Measurements from ENCODE around the gene DLG2.

Gene DLG2

DNA sequence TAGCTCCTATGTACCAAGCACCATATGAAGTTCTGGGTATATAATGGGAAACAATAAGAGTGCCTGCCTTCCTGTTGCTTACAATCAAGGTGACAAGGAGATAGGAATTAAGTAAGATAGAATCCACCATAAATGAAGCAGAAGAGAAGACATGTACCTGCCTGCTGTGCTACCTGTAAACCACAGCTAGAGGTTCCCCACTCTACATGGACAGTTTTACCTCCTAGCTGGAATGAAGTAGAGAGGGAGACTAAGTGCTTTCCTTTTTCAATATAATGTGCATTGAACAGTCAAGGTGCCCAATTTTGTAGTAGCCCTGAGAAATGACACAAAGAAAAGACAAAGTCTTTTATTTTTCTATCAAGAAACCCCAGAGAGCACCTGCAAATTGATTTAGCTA lies 984.6 kb downstream of the DLG2 start:
- H3K4me3 ChIP-seq (replicated peaks; ENCODE audit: low read depth, low read length) = no peak overlapping the region
- TF ChIP-seq, protein P1, sequence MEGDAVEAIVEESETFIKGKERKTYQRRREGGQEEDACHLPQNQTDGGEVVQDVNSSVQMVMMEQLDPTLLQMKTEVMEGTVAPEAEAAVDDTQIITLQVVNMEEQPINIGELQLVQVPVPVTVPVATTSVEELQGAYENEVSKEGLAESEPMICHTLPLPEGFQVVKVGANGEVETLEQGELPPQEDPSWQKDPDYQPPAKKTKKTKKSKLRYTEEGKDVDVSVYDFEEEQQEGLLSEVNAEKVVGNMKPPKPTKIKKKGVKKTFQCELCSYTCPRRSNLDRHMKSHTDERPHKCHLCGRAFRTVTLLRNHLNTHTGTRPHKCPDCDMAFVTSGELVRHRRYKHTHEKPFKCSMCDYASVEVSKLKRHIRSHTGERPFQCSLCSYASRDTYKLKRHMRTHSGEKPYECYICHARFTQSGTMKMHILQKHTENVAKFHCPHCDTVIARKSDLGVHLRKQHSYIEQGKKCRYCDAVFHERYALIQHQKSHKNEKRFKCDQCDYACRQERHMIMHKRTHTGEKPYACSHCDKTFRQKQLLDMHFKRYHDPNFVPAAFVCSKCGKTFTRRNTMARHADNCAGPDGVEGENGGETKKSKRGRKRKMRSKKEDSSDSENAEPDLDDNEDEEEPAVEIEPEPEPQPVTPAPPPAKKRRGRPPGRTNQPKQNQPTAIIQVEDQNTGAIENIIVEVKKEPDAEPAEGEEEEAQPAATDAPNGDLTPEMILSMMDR (IDR thresholded peaks at IDR 0.05; ENCODE audit: low read length, missing control alignments) = no peak
- DNase-seq (ENCODE audit: low read depth) = no peak

DNA sequence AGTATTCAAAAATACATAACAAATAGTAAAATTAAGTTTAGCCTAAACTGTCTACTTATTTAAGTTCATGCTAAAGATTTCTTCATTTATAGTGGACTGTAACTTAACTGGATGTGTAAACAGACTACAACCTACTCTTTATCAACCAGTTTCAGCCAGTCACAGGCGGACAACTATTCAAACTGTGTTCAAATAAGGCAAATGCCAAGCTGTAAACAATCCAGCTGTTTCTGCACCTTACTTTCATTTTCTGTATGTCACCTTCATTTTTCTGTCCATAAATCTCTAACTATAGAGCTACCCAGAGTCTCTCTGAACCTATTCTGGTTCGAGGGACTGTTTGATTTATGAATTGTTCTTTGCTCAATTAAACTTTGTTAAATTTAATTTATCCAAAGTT lies 992.8 kb downstream of the DLG2 start:
- H3K4me3 ChIP-seq (replicated peaks; ENCODE audit: low read depth, low read length) = no peak overlapping the region
- no peak for DNase-seq (ENCODE audit: low read depth)
- TF ChIP-seq, protein P1 (IDR thresholded peaks at IDR 0.05; ENCODE audit: low read length, missing control alignments) = no peak

DNA sequence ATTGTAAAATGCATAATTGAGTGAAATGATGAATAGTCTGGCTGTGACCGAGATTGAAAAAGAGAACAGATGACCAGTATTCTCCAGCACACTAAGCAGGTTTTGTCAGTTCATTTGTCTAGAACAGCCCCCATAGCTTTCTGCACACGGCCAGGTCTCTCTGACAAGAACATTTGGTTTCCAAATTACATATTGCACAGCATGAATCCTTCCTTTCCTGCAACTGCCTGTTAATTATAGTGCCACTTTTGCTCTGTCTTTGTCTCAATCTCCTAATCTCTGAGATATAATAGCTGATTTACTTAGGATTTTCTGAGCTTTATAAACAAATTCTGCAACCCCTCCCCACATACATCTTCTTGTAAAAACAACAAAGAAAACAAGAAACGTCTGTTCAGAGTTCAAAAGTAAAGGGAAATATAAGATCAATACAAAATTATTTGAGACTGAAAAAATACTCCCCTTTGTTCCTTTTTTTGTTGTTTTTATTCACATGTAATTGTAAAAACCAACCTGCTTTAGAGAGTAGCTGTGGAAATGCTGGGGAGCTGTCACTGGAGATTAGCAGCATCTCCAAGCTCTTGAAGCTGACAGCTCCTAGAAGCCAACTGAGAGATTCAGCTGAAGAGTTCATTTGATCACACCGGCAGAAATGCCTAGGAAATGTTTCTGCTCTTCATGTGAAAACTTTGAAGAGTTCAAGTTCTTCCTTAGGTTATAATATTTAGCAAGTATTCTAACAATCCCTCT lies 998.1 kb downstream of the DLG2 start:
- TF ChIP-seq, protein P1 (IDR thresholded peaks at IDR 0.05; ENCODE audit: low read length, missing control alignments) = no peak
- no peak for DNase-seq (ENCODE audit: low read depth)
- no peak overlapping the region for H3K4me3 ChIP-seq (replicated peaks; ENCODE audit: low read depth, low read length)

DNA sequence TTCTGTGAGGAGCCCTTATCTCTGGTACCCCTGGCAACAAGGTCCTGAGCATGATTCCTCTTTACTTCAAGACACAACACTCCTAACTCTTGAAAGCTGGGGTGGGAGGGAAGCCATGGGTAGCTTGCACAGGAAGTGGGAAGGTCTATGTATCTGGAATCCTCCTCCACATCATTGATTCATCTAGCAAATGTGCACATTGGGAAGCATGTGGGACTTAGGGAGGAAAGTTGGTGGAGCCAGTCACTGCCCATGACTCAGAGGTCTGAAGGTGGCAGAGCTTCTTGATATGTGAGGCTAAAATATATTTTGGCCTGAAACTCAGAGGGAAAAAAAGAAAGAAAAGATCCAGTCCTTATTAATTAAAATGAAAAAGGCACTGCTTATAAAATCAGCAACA lies 1000.9 kb downstream of the DLG2 start:
- peak; percentile 48 for DNase-seq (ENCODE audit: low read depth)
- TF ChIP-seq, protein P1 (IDR thresholded peaks at IDR 0.05; ENCODE audit: low read length, missing control alignments) = no peak
- no peak overlapping the region for H3K4me3 ChIP-seq (replicated peaks; ENCODE audit: low read depth, low read length)

DNA sequence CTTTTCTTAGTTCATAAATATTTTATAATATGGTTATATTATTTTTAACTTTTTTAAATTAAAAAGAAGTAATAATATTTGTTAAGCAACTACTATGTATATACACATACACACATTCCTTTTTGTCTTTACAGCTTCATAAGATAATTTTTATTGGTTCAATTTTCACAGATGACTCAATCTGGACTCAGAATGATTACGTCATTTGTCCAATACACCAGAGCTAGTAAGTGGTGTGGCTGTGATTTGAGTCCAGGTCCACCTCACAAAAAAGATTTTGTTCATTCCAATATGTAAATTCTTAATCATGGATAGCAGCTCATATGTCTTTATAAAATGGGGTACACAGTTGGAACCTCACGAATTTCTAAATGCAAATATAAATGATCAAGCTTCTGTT lies 1014.5 kb downstream of the DLG2 start:
- H3K4me3 ChIP-seq (replicated peaks; ENCODE audit: low read depth, low read length) = no peak overlapping the region
- no peak for DNase-seq (ENCODE audit: low read depth)
- TF ChIP-seq, protein P1 (IDR thresholded peaks at IDR 0.05; ENCODE audit: low read length, missing control alignments) = no peak

DNA sequence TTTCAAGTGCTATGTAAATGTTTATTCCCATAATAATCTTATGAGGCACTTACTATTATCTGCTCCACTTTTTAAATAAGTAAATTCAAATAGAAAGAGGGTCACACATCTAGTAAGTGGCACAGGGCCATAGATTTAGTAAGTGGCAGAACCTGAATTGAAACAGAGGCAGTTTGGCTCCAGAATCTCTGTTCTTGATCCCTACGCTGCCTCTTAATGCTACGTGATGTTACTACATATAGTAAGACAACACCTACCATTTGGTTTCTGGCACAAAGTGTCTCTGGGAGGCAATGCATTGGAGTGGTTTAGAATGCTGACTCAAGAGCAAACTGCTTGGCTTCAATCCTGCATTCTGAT lies 1018.3 kb downstream of the DLG2 start:
- DNase-seq (ENCODE audit: low read depth) = no peak
- TF ChIP-seq, protein P1 (IDR thresholded peaks at IDR 0.05; ENCODE audit: low read length, missing control alignments) = no peak
- no peak overlapping the region for H3K4me3 ChIP-seq (replicated peaks; ENCODE audit: low read depth, low read length)
